ENCODE results near the gene LURAP1L.

- TF ChIP-seq CTCF (IDR thresholded peaks at IDR 0.05; ENCODE audit: low read depth, low read length) (no peak), EZH2phosphoT487 (IDR thresholded peaks at IDR 0.05; ENCODE audit: low read depth) (no peak)
Observed at GRCh38 chr9:12862611-12863410, 88.0 kb downstream of the LURAP1L start.

Measured in OCI-LY3 (cell line).